HUES64 (cell line): ENCODE data around the gene KY.
"Not testable (repeated sequence)": the region's sequence is repeated elsewhere in the genome, so short reads cannot be mapped to it uniquely, and the experiment has no call there.

ENCODE experiments used
- H3K27ac ChIP-seq: 2 replicates; pipeline ENCODE4 v1.7.0; 2013; ENCODE audit warnings: low read depth, low read length, inconsistent platforms
- H3K27me3 ChIP-seq: 2 replicates; pipeline ENCODE4 v1.6.1; 2013; ENCODE audit warnings: mild to moderate bottlenecking, low read length; ENCODE audit not compliant: insufficient read depth
- H3K36me3 ChIP-seq: 2 replicates; pipeline ENCODE4 v1.6.1; 2013; ENCODE audit warnings: mild to moderate bottlenecking, low read length; ENCODE audit not compliant: insufficient read depth
- H3K4me1 ChIP-seq: 2 replicates; pipeline ENCODE4 v1.6.1; 2013; ENCODE audit warnings: mild to moderate bottlenecking, low read length, moderate library complexity; ENCODE audit not compliant: insufficient read depth
- H3K4me3 ChIP-seq: 2 replicates; pipeline ENCODE4 v1.5.1; 2013; ENCODE audit warnings: mild to moderate bottlenecking, low read length, moderate library complexity
- H3K9ac ChIP-seq: 2 replicates; pipeline ENCODE4 v1.6.1; 2013; ENCODE audit warnings: mild to moderate bottlenecking, low read depth, low read length
- H3K9me3 ChIP-seq: 2 replicates; pipeline ENCODE4 v1.6.1; 2013; ENCODE audit warnings: low read depth, low read length; ENCODE audit not compliant: insufficient read depth
- WGBS: fragments of 150-250, 120-280 bp; methylation state at CpG from one replicate; pipeline ENCODE4 v1.1.7; 2013; ENCODE audit warnings: missing lambda C conversion rate; 5-methylcytosine and 5-hydroxymethylcytosine counted together

Gene KY

DNA sequence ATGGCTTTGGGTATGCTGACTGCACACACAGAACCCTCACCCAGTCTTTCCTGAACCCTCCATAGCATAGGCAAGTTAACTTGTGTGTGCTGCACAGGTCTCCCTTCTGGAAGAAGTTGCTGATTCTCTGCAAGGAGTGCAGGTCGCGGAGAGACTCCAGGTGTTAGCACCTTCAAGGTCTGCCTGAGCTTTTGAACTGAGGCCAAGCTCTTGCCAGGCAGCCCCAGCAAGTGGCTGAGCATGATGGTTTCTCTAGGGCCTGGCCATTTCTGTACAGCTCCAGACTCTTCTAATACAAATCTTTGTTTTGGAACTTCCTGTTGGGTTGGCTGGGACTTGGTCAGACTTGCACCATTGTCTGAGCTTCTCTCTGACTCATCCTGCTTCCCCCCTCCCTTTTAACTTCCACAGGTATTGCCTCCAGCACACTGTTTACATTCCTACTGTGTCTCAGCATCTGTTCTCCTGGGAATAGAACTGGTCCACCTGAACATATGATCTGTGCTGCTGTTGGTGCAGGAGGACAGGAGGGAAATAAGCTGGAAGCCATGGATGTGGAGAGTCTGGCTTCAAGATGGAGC is 53.3 kb downstream of the KY start:
- H3K36me3 ChIP-seq = no peaks in the 10 kb centered on the region
- 39% methylated on average over 2 of the region's 2 CpGs for WGBS
- H3K9ac ChIP-seq = no peak overlapping the region
- H3K4me3 ChIP-seq = no peak overlapping the region
- H3K4me1 ChIP-seq = no peaks in the 10 kb centered on the region; the same call in 1 of the 2 replicates
- H3K9me3 ChIP-seq = no peaks in the 10 kb centered on the region
- no peak overlapping the region for H3K27ac ChIP-seq
- H3K27me3 ChIP-seq = peaks cover 14% of the 10 kb centered on the region; the same call in 1 of the 2 replicates

DNA sequence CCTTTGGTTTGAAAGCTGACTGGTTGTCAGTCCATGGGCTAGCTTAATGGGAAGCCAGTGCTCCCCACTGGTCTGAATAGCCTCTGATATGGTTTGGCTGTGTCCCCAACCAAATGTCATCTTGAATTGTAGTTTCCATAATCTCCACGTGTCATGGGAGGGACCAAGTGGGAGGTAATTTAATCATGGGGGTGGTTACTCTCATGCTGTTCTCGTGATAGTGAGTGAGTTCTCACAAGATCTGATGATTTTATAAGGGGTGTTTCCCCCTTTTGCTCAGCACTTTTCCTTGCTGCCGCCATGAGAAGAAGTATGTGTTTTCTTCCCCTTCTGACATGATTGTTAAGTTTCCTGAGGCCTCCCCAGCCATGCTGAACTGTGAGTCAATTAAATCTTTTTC is 55.8 kb downstream of the KY start:
- not testable (repeated sequence) for H3K27ac ChIP-seq, H3K4me3 ChIP-seq, H3K27me3 ChIP-seq, H3K9ac ChIP-seq, H3K36me3 ChIP-seq, H3K4me1 ChIP-seq, H3K9me3 ChIP-seq
- 91% methylated on average over 3 of the region's 3 CpGs for WGBS

DNA sequence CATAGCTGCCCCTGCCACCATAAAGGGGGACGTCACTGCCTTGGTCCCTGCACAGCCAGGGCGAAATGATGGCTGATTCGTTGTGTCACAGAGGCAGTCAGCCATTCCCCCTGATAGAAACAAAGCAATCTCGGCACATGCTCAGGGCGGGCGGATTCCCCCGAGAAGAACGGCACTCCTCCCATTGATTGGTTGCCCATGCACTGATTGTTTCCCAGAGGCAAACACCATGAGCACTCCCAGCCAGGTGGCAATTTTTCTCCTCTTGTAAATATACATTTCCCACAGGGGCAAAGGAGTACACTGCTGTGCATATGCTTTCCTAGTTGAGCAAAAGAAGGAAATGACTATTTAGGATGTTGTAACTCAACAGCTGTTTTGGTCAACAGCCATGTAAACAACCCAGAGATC is 56.5 kb downstream of the KY start:
- no peak overlapping the region for H3K4me3 ChIP-seq
- H3K9me3 ChIP-seq = no peaks in the 10 kb centered on the region
- H3K36me3 ChIP-seq = no peaks in the 10 kb centered on the region
- no peaks in the 10 kb centered on the region for H3K4me1 ChIP-seq
- 89% methylated on average over 8 of the region's 8 CpGs for WGBS
- no peak overlapping the region for H3K27ac ChIP-seq
- H3K27me3 ChIP-seq = peaks cover 3% of the 10 kb centered on the region; the same call in 1 of the 2 replicates
- no peak overlapping the region for H3K9ac ChIP-seq

DNA sequence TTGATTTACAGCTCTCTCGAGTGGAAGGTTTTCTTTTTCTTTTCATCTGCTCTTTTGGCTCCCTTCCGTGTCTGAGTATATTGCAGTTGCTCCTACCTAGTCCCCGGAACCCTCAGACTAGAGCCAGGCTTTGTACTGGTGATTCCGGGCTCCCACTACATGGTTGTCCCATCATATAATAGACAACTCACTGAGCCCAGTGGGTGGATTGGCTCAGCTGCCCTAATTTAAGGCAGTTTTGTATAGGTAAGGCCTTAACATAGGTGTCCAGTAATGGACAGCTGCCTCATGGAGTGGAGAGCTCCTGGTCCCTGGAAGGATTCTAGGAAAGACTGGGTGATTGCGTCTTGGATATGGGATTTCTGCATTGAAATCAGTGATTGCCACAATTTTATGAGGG is 58.0 kb downstream of the KY start:
- WGBS = 91% methylated on average over 5 of the region's 5 CpGs
- Histone ChIP-seq H3K4me1 (no peaks in the 10 kb centered on the region), H3K27me3 (no peaks in the 10 kb centered on the region), H3K4me3 (no peak overlapping the region), H3K9me3 (no peaks in the 10 kb centered on the region), H3K36me3 (no peaks in the 10 kb centered on the region), H3K9ac (no peak overlapping the region), H3K27ac (no peak overlapping the region)

- H3K36me3 ChIP-seq = no peaks in the 10 kb centered on the region
- no peak overlapping the region for H3K27ac ChIP-seq
- no peaks in the 10 kb centered on the region for H3K9me3 ChIP-seq
- no peaks in the 10 kb centered on the region for H3K27me3 ChIP-seq
- no peaks in the 10 kb centered on the region for H3K4me1 ChIP-seq
- no peak overlapping the region for H3K9ac ChIP-seq
- no peak overlapping the region for H3K4me3 ChIP-seq
Measured at GRCh38 chr3:134590766-134591165, 60.1 kb downstream of the KY start.

DNA sequence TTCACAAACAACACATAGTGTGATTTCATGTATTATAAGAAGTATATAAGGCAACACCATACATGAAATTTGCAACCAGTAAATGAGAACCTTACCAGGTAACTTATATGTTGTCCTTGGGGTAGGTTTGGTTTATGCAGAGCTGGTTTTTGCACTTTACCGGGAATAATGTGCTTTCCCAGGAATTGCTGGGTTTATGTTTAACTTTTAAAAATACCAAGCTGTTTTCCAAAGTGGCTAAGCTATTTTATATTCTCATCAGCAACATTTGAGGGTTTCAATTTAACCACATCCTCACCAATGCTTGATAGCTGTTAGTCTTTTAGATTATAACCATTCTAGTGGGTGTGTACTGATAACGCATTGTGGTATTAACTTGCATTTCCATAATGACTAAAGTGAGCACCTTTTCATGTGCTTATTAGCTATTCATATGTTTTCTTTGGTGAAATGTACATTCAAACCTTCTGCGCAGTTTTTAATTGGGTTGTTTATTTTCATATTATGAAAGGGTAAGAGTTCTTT is 71.6 kb downstream of the KY start:
- H3K27ac ChIP-seq = no peak overlapping the region

GRCh38 chr3:134576831-134577230 is 74.0 kb downstream of the KY start:
- no peak overlapping the region for H3K9ac ChIP-seq
- no peaks in the 10 kb centered on the region for H3K27me3 ChIP-seq
- 96% methylated on average over 3 of the region's 3 CpGs for WGBS

More for the DNA sequence above, 71.6 kb downstream of the KY start:
- 94% methylated on average over 2 of the region's 3 CpGs for WGBS
- no peaks in the 10 kb centered on the region for H3K4me1 ChIP-seq
- H3K27me3 ChIP-seq = no peaks in the 10 kb centered on the region
- no peak overlapping the region for H3K4me3 ChIP-seq
- H3K9me3 ChIP-seq = no peaks in the 10 kb centered on the region
- H3K9ac ChIP-seq = no peak overlapping the region
- H3K36me3 ChIP-seq = no peaks in the 10 kb centered on the region

DNA sequence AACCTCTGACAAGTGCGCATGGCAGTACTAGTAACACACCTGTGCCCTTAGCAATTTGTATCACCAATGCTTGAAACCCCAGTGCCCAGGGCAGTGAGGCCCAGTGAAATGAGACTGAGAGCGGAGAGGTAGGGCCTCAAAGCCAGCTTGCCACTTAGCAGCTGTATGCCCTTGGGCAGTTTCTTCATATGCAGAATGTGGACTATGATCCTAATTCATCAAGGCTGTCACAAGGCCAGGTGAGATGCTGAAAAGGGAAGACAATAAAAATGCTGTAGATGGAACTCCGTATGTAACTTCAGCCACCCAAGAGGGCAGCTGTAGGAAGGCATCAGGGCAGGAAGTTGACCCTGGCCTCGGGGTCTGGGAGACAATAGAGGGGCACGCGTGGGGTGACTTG is 74.4 kb downstream of the KY start:
- no peaks in the 10 kb centered on the region for H3K27me3 ChIP-seq
- no peaks in the 10 kb centered on the region for H3K9me3 ChIP-seq
- 85% methylated on average over 6 of the region's 6 CpGs for WGBS
- no peak overlapping the region for H3K27ac ChIP-seq
- no peak overlapping the region for H3K4me3 ChIP-seq
- H3K36me3 ChIP-seq = no peaks in the 10 kb centered on the region
- H3K9ac ChIP-seq = no peak overlapping the region
- H3K4me1 ChIP-seq = no peaks in the 10 kb centered on the region

More at GRCh38 chr3:134576831-134577230, 74.0 kb downstream of the KY start:
- no peaks in the 10 kb centered on the region for H3K9me3 ChIP-seq
- H3K4me3 ChIP-seq = no peak overlapping the region
- H3K27ac ChIP-seq = no peak overlapping the region
- H3K36me3 ChIP-seq = no peaks in the 10 kb centered on the region
- H3K4me1 ChIP-seq = no peaks in the 10 kb centered on the region

- WGBS = 92% methylated on average over 2 of the region's 2 CpGs
- H3K4me1 ChIP-seq, H3K4me3 ChIP-seq, H3K36me3 ChIP-seq, H3K9ac ChIP-seq, H3K27ac ChIP-seq, H3K27me3 ChIP-seq: not testable (repeated sequence)
- H3K9me3 ChIP-seq = peaks cover 14% of the 10 kb centered on the region
Measured at GRCh38 chr3:134569899-134570298, 80.9 kb downstream of the KY start.

GRCh38 chr3:134568790-134569189 is 82.0 kb downstream of the KY start:
- H3K27me3 ChIP-seq = no peaks in the 10 kb centered on the region
- H3K36me3 ChIP-seq = no peaks in the 10 kb centered on the region
- peaks cover 14% of the 10 kb centered on the region for H3K9me3 ChIP-seq
- H3K4me3 ChIP-seq = no peak overlapping the region
- 77% methylated on average over 6 of the region's 6 CpGs for WGBS
- H3K4me1 ChIP-seq = no peaks in the 10 kb centered on the region
- no peak overlapping the region for H3K27ac ChIP-seq
- no peak overlapping the region for H3K9ac ChIP-seq

- Histone ChIP-seq H3K9ac (no peak overlapping the region), H3K36me3 (no peaks in the 10 kb centered on the region), H3K9me3 (peaks cover 14% of the 10 kb centered on the region), H3K4me1 (0 out of 2 replicates have a peak, but pooled peaks cover 4% of the 10 kb centered on the region), H3K4me3 (no peak overlapping the region), H3K27me3 (no peaks in the 10 kb centered on the region), H3K27ac (no peak overlapping the region)
- 90% methylated on average over 4 of the region's 4 CpGs for WGBS
Measured at GRCh38 chr3:134567605-134568004, 83.2 kb downstream of the KY start.

GRCh38 chr3:134564991-134565390 is 85.8 kb downstream of the KY start:
- no peak overlapping the region for H3K9ac ChIP-seq
- no peak overlapping the region for H3K27ac ChIP-seq
- H3K4me3 ChIP-seq = no peak overlapping the region
- no peaks in the 10 kb centered on the region for H3K36me3 ChIP-seq
- no peaks in the 10 kb centered on the region for H3K27me3 ChIP-seq
- WGBS = 98% methylated on average over 2 of the region's 2 CpGs
- H3K9me3 ChIP-seq = peaks cover 11% of the 10 kb centered on the region
- H3K4me1 ChIP-seq = 0 out of 2 replicates have a peak, but pooled peaks cover 4% of the 10 kb centered on the region
